GM08714 (cell line): ENCODE results near the gene FBXO28.
"Not testable (repeated sequence)": the region's sequence is repeated elsewhere in the genome, so short reads cannot be mapped to it uniquely, and the experiment has no call there.

Source experiments
- H3K4me3 ChIP-seq: fragments of 200-500 bp; sonication (Bioruptor generic); 2 replicates; pipeline ENCODE4 v1.5.1; 2014; ENCODE audit warnings: mild to moderate bottlenecking, low read length, inconsistent platforms
- ZNF274 ChIP-seq: IDR thresholded peaks from 2 replicates; pipeline ENCODE4 v1.6.1; 2012; ENCODE audit warnings: mild to moderate bottlenecking, low read depth, low read length

FBXO28 gene

GRCh38 chr1:224201853-224202252 is 87.9 kb downstream of the FBXO28 start:
- no peak overlapping the region for H3K4me3 ChIP-seq
- TF ChIP-seq ZNF274, result no peak

- no peak overlapping the region; the same call in 1 of the 2 replicates for H3K4me3 ChIP-seq
- no peak for TF ChIP-seq ZNF274
These were observed 89.5 kb downstream of the FBXO28 start for GRCh38 chr1:224203243-224204016.

- no peak overlapping the region for H3K4me3 ChIP-seq
- TF ChIP-seq ZNF274, result no peak
These were observed 91.5 kb downstream of the FBXO28 start for GRCh38 chr1:224205438-224205840.

- H3K4me3 ChIP-seq, result not testable (repeated sequence)
These were observed 92.1 kb downstream of the FBXO28 start for GRCh38 chr1:224205931-224206538.

- no peak overlapping the region for H3K4me3 ChIP-seq
- TF ChIP-seq ZNF274, result no peak
These were observed 97.5 kb downstream of the FBXO28 start for GRCh38 chr1:224211206-224211962.
